GM21723 (cell line): ENCODE measurements around the gene DNAJB12.
A peak's percentile ranks its signal among the peaks of the same experiment; 100 is the strongest.
"Not testable (repeated sequence)": the region's sequence is repeated elsewhere in the genome, so short reads cannot be mapped to it uniquely, and the experiment has no call there.

Source experiments
- ATAC-seq: cut with Tn5 transposase; IDR thresholded peaks from one replicate; pipeline ENCODE4 v1.9.1; 2021; ENCODE audit warnings: mild to moderate bottlenecking, moderate library complexity; ENCODE audit not compliant: unreplicated experiment

Gene DNAJB12

DNA sequence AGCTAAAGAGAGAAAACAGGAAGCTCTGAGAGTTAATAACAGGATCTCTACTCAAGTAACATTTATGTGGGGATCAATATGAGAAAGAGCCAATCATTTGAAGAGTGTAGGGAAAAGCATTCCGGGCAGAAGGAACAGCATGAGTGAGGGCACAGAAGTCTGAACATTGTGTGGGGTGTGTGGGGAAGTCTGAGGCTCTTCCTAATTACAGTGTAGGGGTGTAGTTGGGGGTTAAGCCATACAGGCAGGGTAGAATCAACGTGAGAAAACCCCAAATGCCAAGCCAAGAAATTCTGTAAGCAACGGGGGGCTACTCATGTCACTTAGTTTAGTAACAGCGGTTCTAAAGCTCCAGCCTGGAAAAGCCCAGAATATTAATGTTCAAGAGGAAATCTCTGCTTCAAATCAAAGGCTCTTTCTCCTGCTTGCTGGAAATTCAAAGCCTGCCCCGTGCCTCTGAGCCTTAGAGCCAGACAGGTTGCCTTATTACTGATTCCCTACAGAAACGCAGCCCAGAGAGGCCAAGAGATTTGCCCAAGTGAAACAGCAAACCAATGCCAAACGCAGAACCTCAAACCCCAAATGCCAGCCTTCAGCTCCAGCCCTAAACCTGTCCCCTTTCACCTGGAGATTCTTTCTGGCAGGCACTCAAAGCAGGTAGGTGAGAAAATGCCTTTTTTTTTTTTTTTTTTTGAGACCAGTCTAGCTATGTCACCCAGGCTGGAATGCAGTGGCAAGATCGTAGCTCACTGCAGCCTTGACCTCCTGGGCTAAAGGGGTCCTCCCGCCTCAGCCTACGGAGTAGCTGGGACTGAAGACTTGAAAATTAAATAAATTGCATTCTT, 36.1 kb downstream of the DNAJB12 start:
- ATAC-seq: no peak

DNA sequence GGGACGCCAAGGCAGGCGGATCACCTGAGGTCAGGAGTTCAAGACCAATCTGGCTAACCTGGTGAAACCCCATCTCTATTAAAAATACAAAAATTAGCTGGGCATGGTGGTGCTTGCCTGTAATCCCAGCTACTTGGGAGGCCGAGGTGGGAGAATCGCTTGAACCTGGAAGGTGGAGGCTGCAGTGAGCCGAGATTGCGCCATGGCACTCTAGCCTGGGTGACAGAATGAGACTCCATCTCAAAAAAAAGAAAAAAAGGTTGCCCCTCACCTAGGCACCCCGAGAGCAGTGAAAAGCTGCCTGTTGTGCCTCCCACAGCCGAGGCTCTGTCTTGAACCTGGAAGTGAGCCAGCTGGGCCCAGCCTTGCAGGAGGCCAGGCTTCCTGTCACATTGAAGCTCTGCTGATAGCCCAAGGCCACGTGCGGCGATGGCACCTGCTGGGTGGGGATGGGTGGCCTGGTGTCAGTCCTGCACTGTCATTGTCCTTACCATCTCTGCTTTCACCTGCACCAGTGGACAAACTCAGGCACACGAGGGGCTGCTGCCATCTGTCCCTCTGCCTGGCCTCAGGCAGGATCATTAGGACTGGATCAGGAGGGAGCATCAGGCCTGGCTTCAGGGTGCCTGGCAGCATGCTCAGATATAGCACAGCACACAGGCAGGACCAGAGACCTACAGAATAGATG, 37.8 kb downstream of the DNAJB12 start:
- no peak for ATAC-seq

DNA sequence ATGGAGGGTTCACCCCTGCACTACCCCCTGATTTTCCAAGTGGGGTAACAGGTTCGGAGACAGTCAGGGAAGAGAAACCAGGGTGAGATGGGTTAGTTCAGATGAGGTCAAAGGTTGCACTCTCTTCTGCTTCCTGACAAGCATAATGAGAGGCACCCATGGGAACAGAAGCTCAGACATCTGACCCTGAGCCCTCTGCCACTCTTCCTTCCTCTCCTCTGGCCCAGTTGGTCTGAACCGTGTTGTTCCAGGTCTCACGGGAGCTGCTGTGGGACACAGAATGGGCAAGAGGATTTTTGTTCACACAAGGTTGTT, 38.4 kb downstream of the DNAJB12 start:
- ATAC-seq: no peak

DNA sequence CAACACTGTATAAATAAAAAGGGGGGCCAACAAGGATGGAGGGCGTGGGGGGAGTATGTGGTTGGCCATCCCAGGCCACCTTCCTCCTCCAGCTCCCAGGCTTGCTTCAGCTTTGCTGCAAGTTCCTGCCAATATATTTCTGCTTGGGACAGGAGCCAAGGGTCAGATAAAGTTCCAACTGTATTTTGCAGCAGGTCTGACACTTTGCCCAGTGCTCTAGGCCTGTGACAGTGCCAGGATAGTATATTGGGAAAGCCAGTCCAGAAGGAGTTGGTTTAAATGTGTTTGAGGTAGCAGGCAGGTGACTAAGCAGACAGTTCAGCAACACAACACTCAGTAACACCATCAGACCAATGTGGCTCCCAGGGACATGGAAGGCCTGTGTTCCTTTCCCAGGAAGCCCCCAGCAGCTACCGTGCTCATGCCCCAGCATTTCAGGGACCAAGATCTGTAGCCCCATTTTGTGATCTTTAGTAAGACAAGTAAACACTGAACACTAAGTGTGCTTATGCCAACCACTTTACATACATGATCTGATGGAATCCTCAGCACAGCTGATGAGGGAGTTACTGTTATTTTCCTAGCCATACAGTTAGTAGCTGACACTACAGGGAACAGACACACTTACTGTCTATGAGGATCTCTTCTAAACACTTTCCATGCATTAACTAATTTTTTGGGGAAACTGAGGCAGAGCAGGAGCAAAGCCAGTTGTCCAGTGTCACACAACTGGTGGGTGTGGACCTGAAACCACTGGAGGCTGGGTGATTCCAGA, 38.9 kb downstream of the DNAJB12 start:
- ATAC-seq: no peak

DNA sequence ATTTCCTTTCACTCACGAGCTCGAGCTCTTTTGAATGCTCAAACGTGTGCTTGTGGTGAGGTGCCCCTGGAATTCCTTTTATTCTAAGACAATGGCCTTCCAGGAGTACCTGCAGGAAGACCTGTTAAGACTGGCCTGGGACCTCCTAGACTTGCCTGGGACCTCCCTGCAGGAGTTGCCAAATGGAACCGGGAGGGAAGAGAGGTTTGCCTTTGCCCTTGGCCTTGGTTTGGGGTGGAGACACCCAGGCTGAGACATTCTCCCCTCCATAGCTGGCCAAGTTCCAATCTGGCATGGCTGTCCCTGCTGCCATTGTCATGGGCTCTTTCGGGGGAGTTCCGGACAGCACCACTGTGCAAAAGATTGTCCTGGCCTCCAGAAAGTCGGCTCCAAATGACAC, 39.7 kb downstream of the DNAJB12 start:
- no peak for ATAC-seq

DNA sequence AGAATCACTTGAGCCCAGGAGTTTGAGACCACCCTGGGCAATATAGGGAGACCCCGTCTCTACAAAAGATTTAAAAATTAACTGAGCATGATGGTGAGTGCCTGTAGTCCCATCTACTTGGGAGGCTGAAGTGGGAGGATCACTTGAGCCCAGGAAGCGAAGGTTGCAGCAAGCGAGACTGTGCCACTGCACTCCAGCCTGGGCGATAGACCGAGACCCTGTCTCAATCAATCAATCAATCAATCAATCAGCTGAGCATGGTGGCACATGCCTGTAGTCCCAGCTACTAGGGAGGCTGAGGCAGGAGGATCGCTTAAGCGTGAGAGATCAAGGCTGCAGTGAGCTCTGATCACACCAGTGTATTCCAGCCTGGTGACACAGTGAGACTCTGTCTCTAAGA, 40.5 kb downstream of the DNAJB12 start:
- ATAC-seq: no peak

DNA sequence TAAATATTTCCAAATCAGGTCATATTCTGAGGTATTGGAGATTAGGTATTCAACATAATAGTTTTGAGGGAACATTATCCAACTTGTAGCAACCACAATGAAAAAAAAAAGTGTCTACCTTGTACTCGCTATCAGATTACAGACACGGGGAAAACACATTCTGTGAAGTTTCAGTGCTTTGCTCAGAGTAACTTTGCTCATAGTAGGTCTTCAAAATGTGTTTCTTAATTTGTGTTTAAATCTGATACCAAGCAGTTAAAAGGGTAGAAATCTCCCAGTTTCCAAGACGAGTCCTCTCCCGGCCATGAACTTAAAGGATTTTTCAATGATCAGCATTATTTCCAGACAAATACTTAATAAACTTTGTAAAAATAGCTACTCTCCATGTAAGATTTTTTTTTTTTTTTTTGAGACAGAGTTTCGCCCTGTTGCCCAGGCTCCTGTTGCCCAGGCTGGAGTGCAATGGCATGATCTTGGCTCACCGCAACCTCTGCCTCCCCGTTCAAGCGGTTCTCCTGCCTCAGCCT, 41.8 kb downstream of the DNAJB12 start:
- ATAC-seq: no peak

DNA sequence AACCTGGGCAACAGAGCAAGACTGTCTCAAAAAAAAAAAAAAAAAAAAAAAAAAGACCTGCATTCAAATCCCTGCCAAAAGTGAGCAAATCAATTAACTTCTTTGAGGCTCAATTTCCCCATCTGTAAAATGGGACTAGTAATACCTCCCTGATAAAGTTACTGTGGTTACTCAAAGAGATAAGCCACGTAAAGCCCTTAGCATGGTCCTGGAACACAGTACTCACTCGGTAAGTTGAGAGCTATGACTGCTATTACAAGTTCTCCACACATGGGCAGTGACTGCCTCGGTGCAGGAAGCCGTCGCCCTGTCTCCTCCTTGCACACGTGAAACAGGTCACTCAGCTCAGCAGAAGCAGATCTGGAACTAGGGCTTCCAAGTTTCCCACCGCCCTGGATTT, 43.1 kb downstream of the DNAJB12 start:
- ATAC-seq: no peak

DNA sequence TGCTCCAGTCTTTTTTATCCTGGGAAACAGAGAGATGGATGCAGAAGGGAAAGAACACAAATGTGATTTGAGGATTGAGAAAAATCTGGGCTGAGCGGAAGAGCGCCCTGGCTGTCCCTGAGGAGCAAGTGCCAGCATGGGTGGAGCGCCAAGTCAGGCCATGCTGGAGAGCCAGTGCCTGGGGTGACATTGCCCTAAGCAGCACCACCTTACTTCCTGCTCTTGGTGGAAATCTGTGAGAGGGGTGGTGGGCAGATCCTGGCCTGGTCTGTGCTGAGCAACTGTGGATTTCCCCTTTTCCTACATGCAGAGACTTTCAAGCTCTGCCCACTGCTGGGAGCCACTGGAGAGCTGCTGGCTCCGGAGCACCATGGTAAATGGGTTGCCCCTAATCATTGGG, 44.1 kb downstream of the DNAJB12 start:
- ATAC-seq: no peak

DNA sequence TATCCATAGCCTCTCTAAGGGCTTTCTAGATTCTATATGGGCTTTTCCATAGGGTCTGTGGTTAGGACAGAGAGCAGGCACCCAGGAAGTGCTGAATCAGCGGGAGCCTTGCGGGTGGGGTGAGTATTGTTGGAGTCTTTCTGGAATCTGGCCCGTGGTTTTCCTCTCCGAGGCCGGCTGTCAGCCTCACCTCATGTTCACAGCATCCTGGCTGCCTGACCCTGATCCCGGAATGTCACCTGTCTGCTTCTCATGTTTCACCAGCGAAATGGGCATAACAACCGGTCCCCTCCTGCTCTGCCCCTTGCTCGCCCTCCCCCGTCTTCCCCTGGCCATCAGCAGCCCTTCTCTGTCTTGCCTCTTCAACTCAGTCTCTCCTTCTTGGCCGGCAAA, 44.5 kb downstream of the DNAJB12 start:
- no peak for ATAC-seq

DNA sequence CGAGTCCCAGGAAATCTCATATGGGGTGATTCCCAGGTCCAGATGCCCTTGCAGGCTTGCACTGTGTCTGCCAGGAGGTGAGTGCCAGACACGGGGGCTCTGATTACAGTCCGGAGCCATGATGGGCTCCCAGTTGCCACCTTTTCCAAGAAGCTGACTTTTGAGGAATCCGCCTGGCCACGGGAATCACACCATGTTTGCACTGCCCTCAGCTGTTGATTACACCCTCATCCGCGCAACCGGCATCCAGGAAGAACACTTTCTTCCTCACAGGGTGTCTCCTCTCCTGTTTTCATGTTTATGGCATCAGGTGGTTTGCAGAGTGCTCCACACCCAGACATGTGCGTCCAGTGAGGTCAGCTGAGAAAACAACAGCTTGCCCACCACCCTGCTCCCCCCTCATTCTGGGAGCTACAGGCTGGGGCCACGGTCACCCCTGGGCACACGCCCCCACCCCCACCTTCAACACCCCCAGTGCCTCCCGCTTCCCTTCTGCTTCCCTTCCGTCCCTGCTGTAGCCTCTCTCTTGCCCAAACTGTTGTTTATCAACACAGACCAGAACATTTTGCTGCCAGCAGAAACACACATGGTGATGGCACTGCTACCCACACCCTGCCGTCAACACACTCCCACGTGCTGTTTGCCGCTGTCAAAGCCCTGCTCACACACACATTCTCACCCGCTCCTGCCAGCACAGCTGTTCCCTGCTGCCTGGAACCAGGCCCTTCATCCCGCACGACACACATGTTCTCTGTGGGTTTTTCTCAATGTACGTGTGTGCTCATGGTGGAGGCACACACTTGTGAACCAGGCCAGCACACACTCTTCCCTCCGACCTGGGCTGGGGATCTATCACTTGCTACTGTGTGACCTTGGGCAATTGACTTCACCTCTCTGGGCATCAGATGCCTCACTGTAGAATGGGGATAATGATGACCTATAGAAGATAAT, 45.2 kb downstream of the DNAJB12 start:
- no peak for ATAC-seq

DNA sequence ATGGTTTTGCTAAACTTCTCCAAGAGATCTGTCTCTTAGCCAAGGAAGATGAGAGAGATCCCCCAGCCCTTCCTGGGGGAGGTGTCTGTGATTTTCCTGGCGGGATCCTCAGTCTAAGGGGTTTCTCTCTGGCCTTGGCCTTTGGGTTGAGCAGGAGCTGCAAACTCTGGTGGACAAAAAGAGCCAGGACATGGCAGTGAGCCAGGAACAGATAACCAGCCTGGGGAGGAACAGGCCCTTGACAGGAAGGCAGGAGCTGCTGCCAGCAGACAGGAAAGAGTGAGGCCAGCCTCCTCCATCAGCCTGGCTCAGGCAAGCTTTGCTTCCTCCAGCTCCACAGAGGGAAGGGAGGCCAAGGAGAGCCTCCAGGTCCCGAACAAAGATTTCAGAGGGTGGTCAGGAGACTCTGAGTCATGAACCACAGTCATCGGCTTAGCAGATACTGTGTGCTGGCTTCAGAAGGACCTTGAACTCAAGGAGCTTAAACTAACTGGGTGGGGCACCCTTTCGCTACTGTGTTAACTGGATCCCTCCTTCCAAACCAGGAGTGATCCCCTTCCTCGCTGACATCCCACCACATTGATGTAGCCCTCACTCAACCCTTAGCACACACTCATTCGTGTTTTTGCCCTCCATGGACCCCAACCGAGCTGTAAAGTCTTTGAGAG, 46.3 kb downstream of the DNAJB12 start:
- ATAC-seq: no peak

DNA sequence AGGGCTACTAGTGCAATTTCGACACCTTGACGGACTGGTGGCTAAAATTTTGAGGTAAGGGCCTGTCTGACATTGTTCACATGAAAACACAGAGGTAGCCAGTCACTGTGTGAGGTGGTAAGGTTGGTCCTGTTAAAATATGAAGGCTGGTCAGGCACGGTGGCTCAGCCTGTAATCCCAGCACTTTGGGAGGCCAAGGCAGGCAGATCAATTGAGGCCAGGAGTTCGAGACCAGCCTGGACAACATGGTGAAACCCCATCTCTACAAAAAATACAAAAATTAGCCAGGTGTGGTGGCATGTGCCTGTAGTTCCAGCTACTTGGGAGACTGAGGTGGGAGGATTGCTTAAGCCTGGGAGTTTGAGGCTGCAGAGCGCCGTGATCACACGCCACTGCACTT, 47.0 kb downstream of the DNAJB12 start:
- not testable (repeated sequence) for ATAC-seq

DNA sequence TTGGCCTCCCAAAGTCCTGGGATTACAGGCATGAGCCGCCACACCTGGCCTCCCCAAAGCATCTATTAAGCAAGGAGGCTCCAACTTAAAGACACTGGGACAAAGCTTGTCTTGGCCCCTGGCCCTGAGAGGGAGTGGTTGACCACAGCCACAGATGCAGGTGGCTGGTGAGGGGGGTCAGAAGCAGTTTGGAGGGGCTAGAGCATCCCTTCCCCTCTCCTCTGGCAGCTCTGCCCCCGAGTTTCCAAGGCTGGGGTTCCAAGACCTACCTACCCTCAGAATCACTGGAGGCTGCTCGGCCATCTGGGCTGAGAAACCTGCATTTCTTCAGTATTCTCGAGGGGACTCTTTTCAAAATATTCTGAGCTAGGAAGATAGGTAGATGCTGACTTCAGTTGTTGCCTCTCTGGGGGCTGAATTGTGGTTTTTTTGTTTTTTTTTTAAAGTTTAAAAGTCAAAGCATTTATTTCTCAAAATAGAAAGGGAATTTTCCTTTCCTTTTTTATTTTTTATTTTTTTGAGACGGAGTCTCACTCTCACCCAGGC, 48.4 kb downstream of the DNAJB12 start:
- ATAC-seq: no peak

DNA sequence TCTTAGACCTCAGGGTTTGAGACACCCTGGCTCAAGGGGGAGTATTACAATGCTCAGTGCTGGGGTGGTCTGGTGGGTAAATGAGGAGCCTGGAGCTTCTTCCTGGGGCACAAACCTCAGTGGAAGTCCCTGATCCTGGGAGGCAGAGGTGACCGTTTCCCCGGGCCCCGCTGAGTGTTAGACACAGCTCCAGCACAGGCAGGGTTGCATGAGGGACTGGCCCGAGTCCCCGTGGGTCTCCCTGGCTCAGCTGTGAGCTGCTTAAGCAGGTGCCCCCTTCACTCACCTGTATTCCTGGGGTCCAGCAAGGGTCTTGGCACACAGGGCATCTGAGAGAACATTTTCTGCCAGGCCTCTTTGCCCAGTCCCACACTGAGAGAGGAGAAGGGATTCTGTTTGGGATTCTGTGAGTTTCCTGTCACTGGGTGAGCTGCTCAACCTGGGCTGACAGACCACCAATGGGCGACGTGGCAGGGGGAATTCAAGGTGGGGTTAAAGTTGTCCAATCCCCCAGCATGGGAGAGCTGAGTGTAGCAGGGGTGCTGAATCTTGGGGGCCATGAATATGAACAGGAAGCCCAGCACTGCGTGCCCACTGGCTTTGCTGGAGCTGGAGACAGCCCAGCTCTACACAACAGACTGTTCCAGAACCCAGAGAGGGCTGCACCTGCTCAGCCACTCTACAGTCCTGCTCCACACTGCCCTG, 51.1 kb downstream of the DNAJB12 start:
- no peak for ATAC-seq

DNA sequence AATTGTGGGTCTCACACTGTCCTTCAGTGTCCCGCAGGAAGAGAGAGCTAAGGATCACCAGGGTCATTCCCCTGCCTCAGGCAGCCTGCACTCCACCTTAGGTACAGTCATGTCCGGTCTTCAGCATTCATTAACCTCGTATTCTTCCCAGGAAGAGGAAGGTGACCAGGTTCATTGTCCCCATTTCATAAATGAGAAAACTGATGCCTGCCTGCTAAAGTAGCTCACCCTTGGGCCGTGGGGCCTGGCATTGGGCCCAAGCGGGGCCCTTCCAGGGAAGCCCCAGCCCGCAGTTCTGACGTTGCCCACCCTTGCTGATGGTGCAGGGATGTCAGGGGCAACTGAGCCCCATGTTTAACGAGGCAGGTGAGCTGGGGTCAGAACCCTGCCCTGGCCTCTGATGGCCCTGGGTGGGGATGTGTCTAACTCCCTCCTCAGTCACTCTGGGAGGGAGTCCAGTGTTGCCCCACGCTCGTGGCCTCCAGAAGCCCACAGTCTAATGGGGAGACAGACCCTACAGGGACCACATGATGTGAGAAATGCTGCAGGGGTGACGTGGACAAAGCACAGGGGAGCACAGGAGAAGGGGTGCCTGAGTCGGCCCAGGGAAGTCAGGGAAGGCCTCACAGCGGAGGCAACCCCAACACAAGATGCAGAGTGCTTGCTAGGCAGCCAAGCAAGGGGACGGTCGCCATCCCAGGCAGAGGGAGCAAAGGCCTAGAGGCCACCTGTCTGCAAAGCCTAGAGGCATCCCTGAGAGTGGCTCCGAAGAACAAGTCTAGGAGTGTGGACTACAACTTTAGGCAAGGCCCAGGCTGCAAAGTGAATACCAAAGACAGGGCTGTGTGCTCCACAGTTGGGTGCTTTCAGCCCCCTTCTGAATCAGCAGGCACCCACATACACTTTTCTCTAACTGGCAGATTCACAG, 55.9 kb downstream of the DNAJB12 start:
- ATAC-seq: no peak

DNA sequence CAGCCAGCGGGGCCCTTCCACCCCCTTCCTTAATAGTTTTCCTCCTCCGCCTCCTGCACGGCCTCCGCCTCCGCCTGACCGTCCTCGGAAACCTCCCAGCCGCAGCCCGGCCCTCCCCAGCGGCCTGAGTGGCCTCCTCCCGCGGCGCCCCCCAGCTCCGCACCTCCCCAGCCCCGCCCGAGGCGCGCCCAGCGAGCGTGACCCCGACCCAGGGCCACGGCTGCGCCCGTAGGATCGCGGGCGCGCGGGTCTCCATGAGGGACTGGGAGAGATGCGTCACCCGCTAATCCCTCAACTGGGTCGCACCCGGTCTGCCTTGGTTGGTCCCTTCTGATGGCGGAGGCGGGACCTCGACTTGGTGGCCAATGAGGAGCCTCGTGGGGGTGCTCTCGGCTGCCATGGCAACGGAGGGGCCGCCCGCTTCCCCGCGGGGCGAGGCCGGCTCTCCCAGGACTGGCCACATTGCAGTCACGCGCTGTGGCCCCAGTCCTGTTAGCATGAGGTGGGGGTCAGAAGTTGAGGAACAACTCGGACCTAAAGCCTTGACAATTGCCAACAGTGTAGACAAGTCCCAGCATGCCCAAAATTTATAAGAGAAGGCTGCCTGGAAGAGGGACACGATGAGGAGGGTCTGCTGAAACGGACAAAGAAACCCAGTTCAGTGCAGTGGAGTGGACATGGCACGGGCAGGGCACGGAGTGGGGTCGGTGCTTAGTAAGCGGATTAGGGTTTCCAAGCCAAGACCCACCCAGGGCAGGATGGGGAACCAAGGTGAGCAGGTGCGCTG, 56.7 kb downstream of the DNAJB12 start:
- peak; percentile 75 for ATAC-seq
